Measurements from ENCODE around the gene LEKR1.

DNA sequence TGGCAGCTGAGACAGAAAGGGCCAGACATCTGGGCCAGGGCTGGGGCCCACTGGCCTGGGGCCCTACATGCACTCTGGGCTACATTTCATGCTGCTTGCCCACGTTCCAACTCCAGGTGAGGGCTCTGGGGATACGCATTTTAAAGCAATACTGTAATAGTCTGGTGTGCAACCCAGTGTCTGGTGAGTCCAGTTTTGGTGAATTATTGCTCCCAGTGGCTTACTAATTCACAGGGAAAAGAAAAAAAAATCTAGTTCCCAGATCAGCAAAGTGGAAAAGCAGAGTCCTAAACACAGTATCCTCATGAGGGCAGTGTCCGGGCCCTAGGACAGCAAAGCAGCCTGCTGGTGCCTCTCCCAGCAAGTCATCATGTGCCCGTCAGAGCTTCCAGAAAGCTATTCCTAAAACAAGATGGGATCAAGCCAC, 251.4 kb downstream of the LEKR1 start:
- TF ChIP-seq, protein P1, sequence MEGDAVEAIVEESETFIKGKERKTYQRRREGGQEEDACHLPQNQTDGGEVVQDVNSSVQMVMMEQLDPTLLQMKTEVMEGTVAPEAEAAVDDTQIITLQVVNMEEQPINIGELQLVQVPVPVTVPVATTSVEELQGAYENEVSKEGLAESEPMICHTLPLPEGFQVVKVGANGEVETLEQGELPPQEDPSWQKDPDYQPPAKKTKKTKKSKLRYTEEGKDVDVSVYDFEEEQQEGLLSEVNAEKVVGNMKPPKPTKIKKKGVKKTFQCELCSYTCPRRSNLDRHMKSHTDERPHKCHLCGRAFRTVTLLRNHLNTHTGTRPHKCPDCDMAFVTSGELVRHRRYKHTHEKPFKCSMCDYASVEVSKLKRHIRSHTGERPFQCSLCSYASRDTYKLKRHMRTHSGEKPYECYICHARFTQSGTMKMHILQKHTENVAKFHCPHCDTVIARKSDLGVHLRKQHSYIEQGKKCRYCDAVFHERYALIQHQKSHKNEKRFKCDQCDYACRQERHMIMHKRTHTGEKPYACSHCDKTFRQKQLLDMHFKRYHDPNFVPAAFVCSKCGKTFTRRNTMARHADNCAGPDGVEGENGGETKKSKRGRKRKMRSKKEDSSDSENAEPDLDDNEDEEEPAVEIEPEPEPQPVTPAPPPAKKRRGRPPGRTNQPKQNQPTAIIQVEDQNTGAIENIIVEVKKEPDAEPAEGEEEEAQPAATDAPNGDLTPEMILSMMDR (IDR thresholded peaks at IDR 0.05; ENCODE audit: extremely low read depth in 1 of 2, insufficient read depth in 1 of 2, low read depth in 1 of 2, low read length in 2 of 2), result no peak
- no peak for TF ChIP-seq EZH2 (IDR thresholded peaks at IDR 0.05; ENCODE audit: borderline replicate concordance, low read depth, low read length, severe bottlenecking)
- TF ChIP-seq MYC (IDR thresholded peaks at IDR 0.05; ENCODE audit: low read depth, low read length), result no peak

All from endothelial cell of umbilical vein (primary cell).